Keratinocyte (primary cell): ENCODE measurements around the gene MAP9. TPM values are rescaled to one million over a fixed set of nuclear protein-coding genes. Genes with fewer than 3 reads are reported as not detected.

ENCODE experiments used
- DNase-seq: peaks from one replicate; pipeline ENCODE4 v3.0.0-alpha.2; 2011; ENCODE audit warnings: low read depth, missing footprints, low spot score
- FAIRE-seq: peaks from 2 replicates; lab custom pipeline; 2011; peaks lifted over from hg19 to GRCh38; lab: Jason Lieb, UNC
- H2AFZ ChIP-seq: 2 replicates; pipeline ENCODE4 v1.6.0; 2012; ENCODE audit warnings: low read length, control low read depth, inconsistent platforms; ENCODE audit not compliant: control insufficient read depth
- H3K27ac ChIP-seq: 2 replicates; pipeline ENCODE4 v1.5.1; 2011; ENCODE audit warnings: low read length; ENCODE audit not compliant: control insufficient read depth, insufficient read depth
- H3K27me3 ChIP-seq: 3 replicates; pipeline ENCODE4 v1.6.0; 2011; ENCODE audit warnings: low read length; ENCODE audit not compliant: control insufficient read depth, insufficient read depth; ENCODE audit errors: extremely low read depth
- H3K36me3 ChIP-seq, 2 experiments: 2 replicates in 1 of 2; 3 replicates in 1 of 2; pipeline ENCODE4 v1.5.1; 2011; ENCODE audit warnings: low read length in 2 of 2, mild to moderate bottlenecking in 1 of 2; ENCODE audit not compliant: control insufficient read depth in 2 of 2, insufficient read depth in 2 of 2; ENCODE audit errors: extremely low read depth in 1 of 2
- H3K4me1 ChIP-seq: 3 replicates; pipeline ENCODE4 v1.5.1; 2011; ENCODE audit warnings: low read length; ENCODE audit not compliant: control insufficient read depth, insufficient read depth; ENCODE audit errors: extremely low read depth
- H3K4me2 ChIP-seq: 3 replicates; pipeline ENCODE4 v1.6.0; 2011; ENCODE audit warnings: low read depth, low read length; ENCODE audit not compliant: control insufficient read depth, insufficient read depth; ENCODE audit errors: extremely low read depth
- H3K4me3 ChIP-seq, 3 experiments: fragments of 200-600 bp in 1 of 3; sonication (generic) in 1 of 3; 2 replicates in 2 of 3; 3 replicates in 1 of 3; pipeline ENCODE4 v1.5.1; 2011 to 2016; ENCODE audit warnings: low read length in 3 of 3, mild to moderate bottlenecking in 3 of 3, control low read depth in 2 of 3, inconsistent platforms in 1 of 3, low read depth in 1 of 3, mixed read lengths in 1 of 3, mixed run types in 1 of 3, moderate library complexity in 1 of 3; ENCODE audit not compliant: control insufficient read depth in 2 of 3, insufficient read depth in 2 of 3; ENCODE audit errors: extremely low read depth in 1 of 3
- H3K79me2 ChIP-seq: 2 replicates; pipeline ENCODE4 v1.6.0; 2012; ENCODE audit warnings: low read length; ENCODE audit not compliant: control insufficient read depth, insufficient read depth
- H3K9ac ChIP-seq: 3 replicates; pipeline ENCODE4 v1.6.0; 2011; ENCODE audit warnings: low read length; ENCODE audit not compliant: control insufficient read depth, insufficient read depth; ENCODE audit errors: extremely low read depth
- H3K9me1 ChIP-seq: 3 replicates; pipeline ENCODE4 v1.6.0; 2011; ENCODE audit warnings: low read length; ENCODE audit not compliant: control insufficient read depth, insufficient read depth; ENCODE audit errors: extremely low read depth
- H3K9me3 ChIP-seq: 2 replicates; pipeline ENCODE4 v1.5.1; 2012; ENCODE audit warnings: low read depth, low read length; ENCODE audit not compliant: control insufficient read depth
- H4K20me1 ChIP-seq: 3 replicates; pipeline ENCODE4 v1.6.0; 2011; ENCODE audit warnings: low read length; ENCODE audit not compliant: control insufficient read depth, insufficient read depth; ENCODE audit errors: extremely low read depth
- CTCF ChIP-seq, 3 experiments: IDR thresholded peaks in 1 of 3; conservative IDR thresholded peaks in 1 of 3; optimal IDR thresholded peaks in 1 of 3; 2 replicates in 2 of 3; 3 replicates in 1 of 3; pipeline versions ENCODE3 to v1.5.1; 2011; ENCODE audit warnings: low read length in 3 of 3, mild to moderate bottlenecking in 3 of 3, moderate library complexity in 2 of 3, control low read depth in 1 of 3, inconsistent platforms in 1 of 3; ENCODE audit not compliant: insufficient read depth in 2 of 3; ENCODE audit errors: extremely low read depth in 1 of 3
- EZH2 ChIP-seq: IDR thresholded peaks from one replicate; pipeline ENCODE4 v1.6.1; 2012; ENCODE audit warnings: inconsistent platforms, mild to moderate bottlenecking, low read length, moderate library complexity
- dilution Hi-C: fragments of 300-500 bp; cut with MboI; formaldehyde crosslinking; loops from one replicate; pipeline ENCODE4 v1.7.0; 2020; ENCODE audit warnings: low sequenced_read_pairs; ENCODE audit not compliant: extremely low pct_ligation_motif_present
- polyA plus RNA-seq, 5 experiments: library from polyadenylated mRNA; depleted of rRNA in 3 of 5; stranded (reverse) in 3 of 5; stranded (forward) in 1 of 5; unstranded in 1 of 5; fragments of >200 nt; gene quantifications; 1 replicate in 1 of 5; 2 replicates in 3 of 5; 3 replicates in 1 of 5; pipeline versions ENCODE4 v1.2.1 to v1.2.3, GENCODE V29; 2011 to 2012; ENCODE audit warnings: missing spikeins in 2 of 5, low read depth in 1 of 5, low replicate concordance in 1 of 5

MAP9 gene
- polyA plus RNA-seq, 1 donor (not counting 4 experiments of a cell fraction or from before 2014, with no cell fraction given): 7.4 TPM

GRCh38 chr4:155339588-155339987 is 37.2 kb downstream of the MAP9 start:
- no peaks in the 10 kb centered on the region for H3K36me3 ChIP-seq
- H3K4me3 ChIP-seq: no peak overlapping the region
- DNase-seq (no peak), FAIRE-seq (no peak)
- dilution Hi-C loops: no loop called here
- no peak overlapping the region for H2AFZ ChIP-seq
- H3K4me1 ChIP-seq: no peaks in the 10 kb centered on the region
- no peak overlapping the region for H3K27ac ChIP-seq
- H3K9me1 ChIP-seq: no peaks in the 10 kb centered on the region
- no peaks in the 10 kb centered on the region for H3K27me3 ChIP-seq
- no peaks in the 10 kb centered on the region for H3K79me2 ChIP-seq
- H3K9me3 ChIP-seq: no peaks in the 10 kb centered on the region
- no peak overlapping the region for H3K4me2 ChIP-seq
- no peaks in the 10 kb centered on the region for H4K20me1 ChIP-seq
- no peak for TF ChIP-seq CTCF (optimal IDR thresholded peaks at IDR 0.05 in 1 of 3, IDR thresholded peaks at IDR 0.05 in 1 of 3, conservative IDR thresholded peaks at IDR 0.05 in 1 of 3; ENCODE audit: extremely low read depth in 1 of 3, insufficient read depth in 2 of 3, low read length in 3 of 3)
- TF ChIP-seq EZH2: no peak
- no peak overlapping the region for H3K9ac ChIP-seq

- H3K4me3 ChIP-seq: no peak overlapping the region
- no peak overlapping the region for H3K9ac ChIP-seq
- no peak for TF ChIP-seq CTCF (optimal IDR thresholded peaks at IDR 0.05 in 1 of 3, IDR thresholded peaks at IDR 0.05 in 1 of 3, conservative IDR thresholded peaks at IDR 0.05 in 1 of 3; ENCODE audit: extremely low read depth in 1 of 3, insufficient read depth in 2 of 3, low read length in 3 of 3)
- TF ChIP-seq EZH2: no peak
- FAIRE-seq (no peak), DNase-seq (no peak)
- no peaks in the 10 kb centered on the region for H3K79me2 ChIP-seq
- H4K20me1 ChIP-seq: no peaks in the 10 kb centered on the region
- H3K9me1 ChIP-seq: no peaks in the 10 kb centered on the region
- H3K4me2 ChIP-seq: no peak overlapping the region
- H3K36me3 ChIP-seq: no peaks in the 10 kb centered on the region
- H3K4me1 ChIP-seq: no peaks in the 10 kb centered on the region
- no peaks in the 10 kb centered on the region for H3K9me3 ChIP-seq
- dilution Hi-C loops: no loop called here
- no peak overlapping the region for H2AFZ ChIP-seq
- H3K27ac ChIP-seq: no peak overlapping the region
- no peaks in the 10 kb centered on the region for H3K27me3 ChIP-seq
Observed at GRCh38 chr4:155338196-155338595, 38.6 kb downstream of the MAP9 start.
